IMR-90 (cell line): Measurements from ENCODE around the gene FBXL19. TPM values are rescaled to one million over a fixed set of nuclear protein-coding genes. Genes with fewer than 3 reads are reported as not detected.

ENCODE experiments used
- ATAC-seq: fragments of 200-7000 bp; cut with Tn5 transposase; 2 replicates; pipeline ENCODE4 v1.9.1; 2020; ENCODE audit warnings: low read depth, mild to moderate bottlenecking, moderate library complexity
- BruUV-seq: library from RNA; stranded (reverse); fragments of 400-500 nt; replicated peaks from 2 replicates; lab custom pipeline; 2021; lab: Mats Ljungman, UMichigan
- CTCF ChIA-PET: fragments of 300-600 bp; formaldehyde crosslinking; extraction: SDS; loops from one replicate; lab custom pipeline; 2021; ENCODE audit warnings: antibody characterized with exemption; lab: Yijun Ruan, JAX
- POLR2A ChIA-PET: fragments of 300-600 bp; sonication (Branson Sonifier 250); formaldehyde crosslinking; loops from one replicate; lab custom pipeline; 2022; ENCODE audit warnings: antibody characterized with exemption; ENCODE audit not compliant: unreplicated experiment; lab: Charles Lee
- DNase-seq: peaks from one replicate; pipeline ENCODE4 v3.0.0; 2013
- H2AFZ ChIP-seq: replicated peaks from 2 replicates; pipeline ENCODE3; 2013; ENCODE audit warnings: low read length, mild to moderate bottlenecking; ENCODE audit not compliant: poor library complexity
- H2AK5ac ChIP-seq: 2 replicates; pipeline ENCODE4 v1.6.1; 2013; ENCODE audit warnings: low read depth, low read length, inconsistent platforms
- H2AK9ac ChIP-seq: replicated peaks from 2 replicates; pipeline ENCODE3; 2013; ENCODE audit warnings: mild to moderate bottlenecking, low read depth, low read length, moderate library complexity; ENCODE audit not compliant: poor library complexity
- H2BK120ac ChIP-seq: 2 replicates; pipeline ENCODE4 v1.6.1; 2013; ENCODE audit warnings: low read depth, low read length, inconsistent platforms
- H2BK15ac ChIP-seq: 3 replicates; pipeline ENCODE4 v1.6.1; 2013; ENCODE audit warnings: low read depth, low read length, inconsistent platforms
- H2BK20ac ChIP-seq: 2 replicates; pipeline ENCODE4 v1.6.1; 2013; ENCODE audit warnings: low read depth, mild to moderate bottlenecking, inconsistent platforms, low read length, moderate library complexity
- H2BK5ac ChIP-seq: 2 replicates; pipeline ENCODE4 v1.6.1; 2013; ENCODE audit warnings: mild to moderate bottlenecking, low read depth, low read length, inconsistent platforms; ENCODE audit not compliant: poor library complexity, severe bottlenecking
- H3K14ac ChIP-seq: replicated peaks from 2 replicates; pipeline ENCODE4 v1.6.1; 2013; ENCODE audit warnings: low read depth, low read length, inconsistent platforms
- H3K18ac ChIP-seq: 2 replicates; pipeline ENCODE4 v1.6.1; 2013; ENCODE audit warnings: low read depth, low read length, control low read depth
- H3K23ac ChIP-seq: 2 replicates; pipeline ENCODE4 v1.6.1; 2013; ENCODE audit warnings: low read depth, low read length, inconsistent platforms
- H3K27ac ChIP-seq: 2 replicates; pipeline ENCODE4 v1.5.1; 2013; ENCODE audit warnings: mild to moderate bottlenecking, control low read depth, low read length; ENCODE audit not compliant: insufficient read depth
- H3K27me3 ChIP-seq: 2 replicates; pipeline ENCODE4 v1.6.1; 2013; ENCODE audit warnings: low read length; ENCODE audit not compliant: control insufficient read depth, insufficient read depth
- H3K36me3 ChIP-seq: 2 replicates; pipeline ENCODE4 v1.6.1; 2013; ENCODE audit warnings: low read length, mixed read lengths; ENCODE audit not compliant: control insufficient read depth, insufficient read depth
- H3K4ac ChIP-seq: 2 replicates; pipeline ENCODE4 v1.6.1; 2013; ENCODE audit warnings: low read depth, low read length, inconsistent platforms
- H3K4me1 ChIP-seq: 2 replicates; pipeline ENCODE4 v1.6.1; 2013; ENCODE audit warnings: low read length, mixed read lengths; ENCODE audit not compliant: control insufficient read depth, insufficient read depth
- H3K4me2 ChIP-seq: 2 replicates; pipeline ENCODE4 v1.6.1; 2013; ENCODE audit warnings: low read depth, mild to moderate bottlenecking, control low read depth, low read length, moderate library complexity
- H3K4me3 ChIP-seq: 2 replicates; pipeline ENCODE4 v1.5.1; 2013; ENCODE audit warnings: low read depth, mild to moderate bottlenecking, control low read depth, low read length, moderate library complexity; ENCODE audit not compliant: insufficient read depth
- H3K56ac ChIP-seq: 2 replicates; pipeline ENCODE4 v1.6.1; 2013; ENCODE audit warnings: low read length, inconsistent platforms; ENCODE audit not compliant: insufficient read depth; ENCODE audit errors: extremely low read depth
- H3K79me1 ChIP-seq, 2 experiments: 2 replicates each; pipeline ENCODE4 v1.6.1; 2013; ENCODE audit warnings: low read length in 2 of 2, inconsistent platforms in 1 of 2, low read depth in 1 of 2
- H3K9ac ChIP-seq: 2 replicates; pipeline ENCODE4 v1.6.1; 2013; ENCODE audit warnings: low read depth, low read length, control low read depth
- H3K9me1 ChIP-seq: 2 replicates; pipeline ENCODE4 v1.6.1; 2013; ENCODE audit warnings: low read length, inconsistent platforms; ENCODE audit not compliant: insufficient read depth
- H3K9me3 ChIP-seq: 2 replicates; pipeline ENCODE4 v1.6.1; 2013; ENCODE audit warnings: low read length; ENCODE audit not compliant: control insufficient read depth, insufficient read depth
- H4K20me1 ChIP-seq: 2 replicates; pipeline ENCODE4 v1.6.1; 2013; ENCODE audit warnings: low read length, inconsistent platforms; ENCODE audit not compliant: insufficient read depth
- H4K5ac ChIP-seq: 2 replicates; pipeline ENCODE4 v1.6.1; 2013; ENCODE audit warnings: mild to moderate bottlenecking, low read depth, low read length, control low read depth
- H4K8ac ChIP-seq, 2 experiments: 2 replicates each; pipeline ENCODE4 v1.6.1; 2013; ENCODE audit warnings: low read depth in 2 of 2, low read length in 2 of 2, control low read depth in 1 of 2, inconsistent platforms in 1 of 2
- H4K91ac ChIP-seq: 2 replicates; pipeline ENCODE4 v1.6.1; 2013; ENCODE audit warnings: low read depth, low read length, inconsistent platforms; ENCODE audit not compliant: insufficient read depth
- BHLHE40 ChIP-seq: fragments of 150-350 bp; IDR thresholded peaks from 2 replicates; pipeline ENCODE4 v1.6.1; 2016; ENCODE audit warnings: mild to moderate bottlenecking, low read depth, low read length
- CHD1 ChIP-seq: IDR thresholded peaks from 2 replicates; pipeline ENCODE4 v1.6.1; 2012; ENCODE audit warnings: low read depth, low read length, improper control_type of control experiment
- CTCF ChIP-seq: conservative IDR thresholded peaks from 2 replicates; pipeline ENCODE4 v1.5.1; 2012; ENCODE audit warnings: mild to moderate bottlenecking, low read depth, low read length, improper control_type of control experiment
- ELK1 ChIP-seq: fragments of 150-350 bp; IDR thresholded peaks from 2 replicates; pipeline ENCODE4 v1.6.1; 2016; ENCODE audit warnings: low read depth, mild to moderate bottlenecking, low read length, moderate library complexity, borderline replicate concordance
- FOS ChIP-seq: fragments of 150-350 bp; IDR thresholded peaks from 2 replicates; pipeline ENCODE4 v1.6.1; 2016; ENCODE audit warnings: low read depth, low read length
- MAFK ChIP-seq: IDR thresholded peaks from 2 replicates; pipeline ENCODE4 v1.6.1; 2012; ENCODE audit warnings: low read depth, low read length, improper control_type of control experiment
- MAZ ChIP-seq: IDR thresholded peaks from 2 replicates; pipeline ENCODE4 v1.6.1; 2012; ENCODE audit warnings: low read depth, mild to moderate bottlenecking, low read length, improper control_type of control experiment, moderate library complexity, borderline replicate concordance
- MXI1 ChIP-seq: IDR thresholded peaks from 2 replicates; pipeline ENCODE4 v1.6.1; 2012; ENCODE audit warnings: low read depth, mild to moderate bottlenecking, low read length, moderate library complexity, borderline replicate concordance
- NFE2L2 ChIP-seq: fragments of 150-350 bp; IDR thresholded peaks from 2 replicates; pipeline ENCODE4 v1.6.1; 2016; ENCODE audit warnings: low read depth, mild to moderate bottlenecking, low read length
- RAD21 ChIP-seq: IDR thresholded peaks from 2 replicates; pipeline ENCODE4 v1.6.1; 2012; ENCODE audit warnings: low read length, improper control_type of control experiment
- SMC3 ChIP-seq: fragments of 150-350 bp; IDR thresholded peaks from 2 replicates; pipeline ENCODE4 v1.6.1; 2016; ENCODE audit warnings: low read depth, mild to moderate bottlenecking, antibody characterized with exemption, low read length, moderate library complexity
- USF2 ChIP-seq: fragments of 150-350 bp; IDR thresholded peaks from 2 replicates; pipeline ENCODE4 v1.6.1; 2017; ENCODE audit warnings: mild to moderate bottlenecking, antibody characterized with exemption, low read length, low read depth
- whole genome bisulfite sequencing, 2 experiments: methylation state at CpG; one replicate each; pipeline versions ENCODE4 v1.1.5 to v1.1.7; 2013; ENCODE audit warnings: missing lambda C conversion rate in 2 of 2; ENCODE audit not compliant: insufficient read length in 1 of 2; ENCODE audit errors: extremely low coverage in 2 of 2; 5-methylcytosine and 5-hydroxymethylcytosine counted together
- dilution Hi-C: fragments of 300-500 bp; cut with HindIII; formaldehyde crosslinking; loops from one replicate; pipeline ENCODE4 v1.14.3; 2018; ENCODE audit warnings: low sequenced_read_pairs; ENCODE audit not compliant: unreplicated experiment
- in situ Hi-C: fragments of 300-500 bp; cut with MboI; formaldehyde crosslinking; loops from 3 replicates; pipeline ENCODE4 v1.14.3; 2019; ENCODE audit warnings: low sequenced_read_pairs, inconsistent platforms, mixed read lengths
- intact Hi-C: fragments of 100-400 bp; cut with micrococcal nuclease; formaldehyde crosslinking; loops from 2 replicates; pipeline ENCODE4 v1.10.0; 2022
- polyA plus RNA-seq, 3 experiments: library from polyadenylated mRNA; depleted of rRNA; stranded (reverse); fragments of >200 nt; gene quantifications; 2 replicates each; pipeline ENCODE4 v1.2.3, GENCODE V29; 2012; ENCODE audit warnings: low replicate concordance in 1 of 3
- total RNA-seq: library from RNA; depleted of rRNA; stranded (reverse); fragments of >200 nt; gene quantifications from 2 replicates; pipeline ENCODE4 v1.2.3, GENCODE V29; 2012

Gene FBXL19
- total and polyA plus RNA-seq, 2 of the 4 experiments (the other 2 are of a cell fraction) = 5.0 to 13.8 TPM

- ChIA-PET POLR2A (no interaction called here), CTCF (no interaction called here)
- Histone ChIP-seq H3K4me3 (no peak overlapping the region), H2BK120ac (no peak overlapping the region), H3K79me1 (peaks cover 0 to 11% of the 10 kb centered on the region in 2 experiments; a peak in 1 of 4 replicates), H4K5ac (no peak overlapping the region), H2BK20ac (no peak overlapping the region), H3K9ac (no peak overlapping the region), H2AK9ac (peak overlapping the region; percentile 42), H3K36me3 (peaks cover 5% of the 10 kb centered on the region; the same call in 1 of the 2 replicates), H4K91ac (no peak overlapping the region), H3K27ac (no peak overlapping the region), H3K56ac (no peak overlapping the region), H2AFZ (no peak overlapping the region), H3K4ac (no peak overlapping the region), H3K9me1 (peaks cover 2% of the 10 kb centered on the region), H4K20me1 (no peaks in the 10 kb centered on the region), H2AK5ac (0 out of 2 replicates have a peak overlapping the region, but pooled peaks have one; percentile 15), H3K4me2 (no peak overlapping the region), H3K4me1 (peaks cover 6% of the 10 kb centered on the region), H3K23ac (no peak overlapping the region), H2BK15ac (no peak overlapping the region), H3K18ac (no peak overlapping the region), H4K8ac (no peak overlapping the region), H3K14ac (no peak overlapping the region), H3K27me3 (no peaks in the 10 kb centered on the region), H3K9me3 (no peaks in the 10 kb centered on the region), H2BK5ac (no peak overlapping the region)
- ATAC-seq (no peak), DNase-seq (no peak)
- intact Hi-C loops = no loop called here
- in situ Hi-C loops = loop anchor here (10.0 to 25.0 kb wide), 2 partner anchors 452 to 720 kb away; partner anchors contain the start of gene ZNF843
- dilution Hi-C loops = no loop called here
- no TSS peak for BruUV-seq
- 96% methylated on average over 10 of the region's 21 CpGs; no CpG with 5 or more reads in 1 of the 2 experiments for WGBS, 2 experiments
- TF ChIP-seq BHLHE40 = no peak
- TF ChIP-seq NFE2L2 = no peak
- no peak for TF ChIP-seq ELK1
- TF ChIP-seq RAD21 = no peak
- no peak for TF ChIP-seq CTCF
- no peak for TF ChIP-seq MAFK
- no peak for TF ChIP-seq USF2
- TF ChIP-seq CHD1 = no peak
- no peak for TF ChIP-seq FOS
- TF ChIP-seq MXI1 = no peak
- TF ChIP-seq MAZ = no peak
- TF ChIP-seq SMC3 = no peak
Observed at GRCh38 chr16:30992276-30992780, 69.0 kb downstream of the FBXL19 start.
